HG03520 (cell line): Measurements from ENCODE around the gene DTD1.

ENCODE experiments used
- ATAC-seq: cut with Tn5 transposase; IDR thresholded peaks from one replicate; pipeline ENCODE4 v1.9.1; 2021; ENCODE audit warnings: mild to moderate bottlenecking, moderate library complexity; ENCODE audit not compliant: unreplicated experiment

DTD1 gene

GRCh38 chr20:18657575-18657974 is 69.7 kb downstream of the DTD1 start:
- no peak for ATAC-seq

GRCh38 chr20:18662279-18663040 is 74.6 kb downstream of the DTD1 start:
- ATAC-seq = peak; percentile 56

- ATAC-seq = no peak
Measured at GRCh38 chr20:18663932-18664331, 76.1 kb downstream of the DTD1 start.

- no peak for ATAC-seq
Measured at GRCh38 chr20:18665135-18665534, 77.3 kb downstream of the DTD1 start.

- no peak for ATAC-seq
Measured at GRCh38 chr20:18666803-18667415, 79.1 kb downstream of the DTD1 start.

- ATAC-seq = no peak
Measured at GRCh38 chr20:18669241-18670019, 81.6 kb downstream of the DTD1 start.

GRCh38 chr20:18671203-18671710 is 83.4 kb downstream of the DTD1 start:
- ATAC-seq = no peak

- no peak for ATAC-seq
Measured at GRCh38 chr20:18672834-18673233, 85.0 kb downstream of the DTD1 start.

- no peak for ATAC-seq
Measured at GRCh38 chr20:18676396-18676795, 88.5 kb downstream of the DTD1 start.

- ATAC-seq = no peak
Measured at GRCh38 chr20:18677126-18677525, 89.3 kb downstream of the DTD1 start.

GRCh38 chr20:18678549-18679419 is 90.9 kb downstream of the DTD1 start:
- peak; percentile 47 for ATAC-seq

GRCh38 chr20:18683839-18684238 is 96.0 kb downstream of the DTD1 start:
- no peak for ATAC-seq

- no peak for ATAC-seq
Measured at GRCh38 chr20:18684775-18685174, 96.9 kb downstream of the DTD1 start.

- ATAC-seq = no peak
Measured at GRCh38 chr20:18685406-18685805, 97.6 kb downstream of the DTD1 start.

- no peak for ATAC-seq
Measured at GRCh38 chr20:18686696-18687095, 98.8 kb downstream of the DTD1 start.

GRCh38 chr20:18688676-18689075 is 100.8 kb downstream of the DTD1 start:
- ATAC-seq = no peak

GRCh38 chr20:18689557-18689956 is 101.7 kb downstream of the DTD1 start:
- no peak for ATAC-seq

- no peak for ATAC-seq
Measured at GRCh38 chr20:18692447-18692846, 104.6 kb downstream of the DTD1 start.

- no peak for ATAC-seq
Measured at GRCh38 chr20:18694071-18694470, 106.2 kb downstream of the DTD1 start.

- ATAC-seq = no peak
Measured at GRCh38 chr20:18695175-18695574, 107.3 kb downstream of the DTD1 start.
